Gastrocnemius medialis (tissue), 4 donors: Measurements from ENCODE around the gene SLC9A5. TPM values are rescaled to one million over a fixed set of nuclear protein-coding genes. Genes with fewer than 3 reads are reported as not detected.

Experiments
- ATAC-seq, 2 donors: fragments of 150-250 bp; one replicate each; pipeline ENCODE4 v1.9.1; 2016
- DNase-seq, 2 donors: peaks; one replicate each; pipeline ENCODE4 v3.0.0-alpha.2; 2019
- H3K27ac ChIP-seq, 4 donors: fragments of 200-600 bp; sonication (generic); 1 replicate in 1 of 4; 2 replicates in 3 of 4; pipeline ENCODE4 v1.5.1; 2016 to 2018; ENCODE audit warnings: mild to moderate bottlenecking in 2 of 4, moderate library complexity in 1 of 4
- H3K27me3 ChIP-seq, 3 donors: fragments of 200-600 bp; sonication (generic) in 2 of 3; 1 replicate in 1 of 3; 2 replicates in 2 of 3; pipeline versions ENCODE4 v1.5.1 to v1.6.0; 2016 to 2019; ENCODE audit warnings: mild to moderate bottlenecking in 1 of 3, moderate library complexity in 1 of 3
- H3K36me3 ChIP-seq, 2 donors: fragments of 200-600 bp; sonication (generic) in 1 of 2; one replicate each; pipeline ENCODE4 v1.5.1; 2017 to 2018
- H3K4me1 ChIP-seq, 2 donors: fragments of 200-600 bp; sonication (generic) in 1 of 2; one replicate each; pipeline ENCODE4 v1.5.1; 2016 to 2017; ENCODE audit warnings: mild to moderate bottlenecking in 2 of 2
- H3K4me3 ChIP-seq, 4 donors: fragments of 200-600 bp; sonication (generic) in 3 of 4; 1 replicate in 1 of 4; 2 replicates in 3 of 4; pipeline ENCODE4 v1.5.1; 2016 to 2019; ENCODE audit warnings: mild to moderate bottlenecking in 2 of 4
- H3K9me3 ChIP-seq, 3 donors: fragments of 200-600 bp; sonication (generic) in 2 of 3; 1 replicate in 1 of 3; 2 replicates in 2 of 3; pipeline ENCODE4 v1.5.1; 2016 to 2019
- POLR2A ChIP-seq, 2 donors: fragments of 450-650 bp; IDR thresholded peaks; one replicate each; pipeline ENCODE4 v1.6.1; 2017; ENCODE audit warnings: antibody characterized with exemption in 2 of 2, mild to moderate bottlenecking in 2 of 2, moderate library complexity in 2 of 2
- in situ Hi-C, 4 donors: fragments of 200-750 bp; cut with MboI; loops; one replicate each; pipeline versions ENCODE4 v1.15.0 to v1.8.0; 2017; ENCODE audit warnings: low sequenced_read_pairs in 4 of 4
- intact Hi-C: fragments of 100-400 bp; cut with DNase I; formaldehyde crosslinking; loops from one replicate; pipeline ENCODE4 v1.15.1; 2023; ENCODE audit warnings: low total_unique reads
- total RNA-seq, 4 donors: library from RNA; depleted of rRNA; stranded (reverse); fragments of >200 nt; gene quantifications; one replicate each; pipeline versions ENCODE4 v1.1.0 to v1.2.3, GENCODE V29; 2016
- TF ChIP-seq, protein P1 (sequence below), 5 experiments: fragments of 450-650 bp in 3 of 5; fragments of 200-600 bp in 2 of 5; sonication (generic) in 2 of 5; IDR thresholded peaks in 4 of 5; conservative IDR thresholded peaks in 1 of 5; 1 replicate in 4 of 5; 2 replicates in 1 of 5; pipeline ENCODE4 v1.5.1; 2016 to 2019; ENCODE audit warnings: antibody characterized with exemption in 5 of 5, mild to moderate bottlenecking in 3 of 5, moderate library complexity in 3 of 5

The SLC9A5 gene
- total RNA-seq, 4 donors from 2014 or later, result 0.61 to 2.0 (median 1.2) TPM

DNA sequence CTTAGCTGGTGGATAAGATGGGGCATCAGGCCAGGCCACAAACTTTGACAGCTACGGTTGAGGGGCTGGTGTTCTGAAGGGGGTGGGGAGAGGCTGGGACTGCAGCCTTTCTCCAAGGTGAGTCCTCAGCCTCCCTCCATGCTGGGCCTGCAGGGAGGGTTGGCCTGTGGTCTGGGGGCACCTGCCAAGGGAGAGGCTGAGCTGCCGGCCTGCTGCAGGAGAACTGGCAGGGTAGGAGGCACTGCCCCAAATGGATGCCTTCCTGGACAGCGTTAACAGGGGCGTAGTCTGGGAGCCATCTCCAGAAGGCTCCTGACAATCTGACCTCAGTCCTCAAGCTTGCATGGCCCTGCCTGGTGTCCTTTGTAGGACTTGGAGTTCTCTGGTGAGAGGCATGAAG is 44.7 kb upstream of the SLC9A5 start:
- in situ Hi-C loops (no loop called here), intact Hi-C loops (no loop called here)
- peaks cover 12 to 20% of the 10 kb centered on the region in 2 donors for H3K4me1 ChIP-seq
- no peak for DNase-seq
- no peak overlapping the region for H3K4me3 ChIP-seq
- H3K27me3 ChIP-seq, result no peaks in the 10 kb centered on the region
- H3K27ac ChIP-seq, result no peak overlapping the region
- peaks cover 0 to 19% of the 10 kb centered on the region in 2 donors for H3K36me3 ChIP-seq
- no peaks in the 10 kb centered on the region for H3K9me3 ChIP-seq
- TF ChIP-seq, protein P1, sequence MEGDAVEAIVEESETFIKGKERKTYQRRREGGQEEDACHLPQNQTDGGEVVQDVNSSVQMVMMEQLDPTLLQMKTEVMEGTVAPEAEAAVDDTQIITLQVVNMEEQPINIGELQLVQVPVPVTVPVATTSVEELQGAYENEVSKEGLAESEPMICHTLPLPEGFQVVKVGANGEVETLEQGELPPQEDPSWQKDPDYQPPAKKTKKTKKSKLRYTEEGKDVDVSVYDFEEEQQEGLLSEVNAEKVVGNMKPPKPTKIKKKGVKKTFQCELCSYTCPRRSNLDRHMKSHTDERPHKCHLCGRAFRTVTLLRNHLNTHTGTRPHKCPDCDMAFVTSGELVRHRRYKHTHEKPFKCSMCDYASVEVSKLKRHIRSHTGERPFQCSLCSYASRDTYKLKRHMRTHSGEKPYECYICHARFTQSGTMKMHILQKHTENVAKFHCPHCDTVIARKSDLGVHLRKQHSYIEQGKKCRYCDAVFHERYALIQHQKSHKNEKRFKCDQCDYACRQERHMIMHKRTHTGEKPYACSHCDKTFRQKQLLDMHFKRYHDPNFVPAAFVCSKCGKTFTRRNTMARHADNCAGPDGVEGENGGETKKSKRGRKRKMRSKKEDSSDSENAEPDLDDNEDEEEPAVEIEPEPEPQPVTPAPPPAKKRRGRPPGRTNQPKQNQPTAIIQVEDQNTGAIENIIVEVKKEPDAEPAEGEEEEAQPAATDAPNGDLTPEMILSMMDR (IDR thresholded peaks at IDR 0.05 in 4 of 5, conservative IDR thresholded peaks at IDR 0.05 in 1 of 5), result no peak
- TF ChIP-seq POLR2A (IDR thresholded peaks at IDR 0.05), result no peak
- no peak for ATAC-seq

DNA sequence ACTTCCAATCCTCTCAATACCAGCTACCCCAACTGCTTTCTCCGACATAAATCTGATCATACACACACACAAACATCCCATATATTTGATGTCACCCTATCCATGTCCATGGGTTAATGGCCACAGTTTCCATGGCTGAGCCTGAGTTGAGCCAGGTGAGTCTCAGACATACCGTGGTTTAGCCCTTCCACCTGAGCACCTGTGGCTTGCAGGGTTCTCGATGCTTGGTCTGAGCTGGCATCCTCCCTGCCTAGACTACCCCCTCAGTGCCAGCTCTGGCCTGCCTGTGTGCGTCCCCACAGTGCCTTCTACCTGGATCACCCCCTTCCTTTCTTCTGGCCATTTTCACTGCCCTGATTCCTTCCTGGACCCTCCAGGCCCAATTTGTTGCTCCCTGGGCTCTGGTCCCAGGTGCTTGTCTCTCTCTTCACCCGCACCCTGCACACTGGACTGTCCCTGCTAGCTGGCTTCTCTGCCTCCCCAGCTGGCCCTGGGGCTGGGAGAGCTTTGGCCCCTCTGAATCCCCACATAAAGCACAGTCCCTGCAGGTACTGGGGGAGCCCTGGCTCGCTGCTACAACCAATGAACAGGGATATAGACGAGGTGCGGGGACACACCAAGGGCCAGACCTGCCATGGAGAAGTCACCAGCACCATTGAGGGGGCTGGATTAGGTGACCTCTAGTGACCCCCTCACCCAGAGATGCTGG is 42.5 kb upstream of the SLC9A5 start:
- H3K27me3 ChIP-seq, result no peaks in the 10 kb centered on the region
- no peaks in the 10 kb centered on the region for H3K9me3 ChIP-seq
- in situ Hi-C loops (no loop called here), intact Hi-C loops (no loop called here)
- no peak overlapping the region for H3K4me3 ChIP-seq
- DNase-seq, result no peak
- TF ChIP-seq, protein P1 (IDR thresholded peaks at IDR 0.05 in 4 of 5, conservative IDR thresholded peaks at IDR 0.05 in 1 of 5), result no peak
- TF ChIP-seq POLR2A (IDR thresholded peaks at IDR 0.05), result no peak
- H3K36me3 ChIP-seq, result peaks cover 0 to 19% of the 10 kb centered on the region in 2 donors
- peaks cover 23 to 24% of the 10 kb centered on the region in 2 donors for H3K4me1 ChIP-seq
- ATAC-seq, result no peak
- H3K27ac ChIP-seq, result no peak overlapping the region

DNA sequence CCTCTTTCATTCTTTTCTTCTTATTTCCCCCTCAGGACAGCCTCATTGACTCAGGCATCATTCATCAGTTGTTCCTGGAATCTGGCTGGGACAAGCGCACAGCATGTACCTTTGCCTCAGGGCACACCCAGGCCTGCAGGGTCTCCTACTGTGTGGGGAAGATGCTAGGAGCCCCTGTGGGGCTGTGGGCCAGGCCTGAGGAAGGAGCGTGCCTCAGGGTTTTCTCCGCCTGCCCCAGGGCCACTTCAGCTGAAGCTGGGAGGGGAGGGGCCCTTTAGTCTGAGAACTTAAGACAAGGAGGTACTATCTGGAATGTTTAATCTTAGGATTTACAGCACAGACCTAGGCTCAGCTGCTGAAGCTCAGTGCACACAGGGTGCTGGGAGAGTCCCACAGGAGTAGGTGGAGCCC is 41.9 kb upstream of the SLC9A5 start:
- Histone ChIP-seq H3K27me3 (no peaks in the 10 kb centered on the region), H3K4me3 (no peak overlapping the region), H3K9me3 (no peaks in the 10 kb centered on the region), H3K4me1 (peaks cover 23 to 24% of the 10 kb centered on the region in 2 donors), H3K27ac (peak overlapping the region; percentile 53 to 83 (median 70)), H3K36me3 (peaks cover 0 to 16% of the 10 kb centered on the region in 2 donors)
- ATAC-seq (no peak), DNase-seq (no peak)
- intact Hi-C loops, result no loop called here
- no peak for TF ChIP-seq POLR2A (IDR thresholded peaks at IDR 0.05)
- TF ChIP-seq, protein P1 (IDR thresholded peaks at IDR 0.05 in 4 of 5, conservative IDR thresholded peaks at IDR 0.05 in 1 of 5), result no peak
- in situ Hi-C loops, result no loop called here

DNA sequence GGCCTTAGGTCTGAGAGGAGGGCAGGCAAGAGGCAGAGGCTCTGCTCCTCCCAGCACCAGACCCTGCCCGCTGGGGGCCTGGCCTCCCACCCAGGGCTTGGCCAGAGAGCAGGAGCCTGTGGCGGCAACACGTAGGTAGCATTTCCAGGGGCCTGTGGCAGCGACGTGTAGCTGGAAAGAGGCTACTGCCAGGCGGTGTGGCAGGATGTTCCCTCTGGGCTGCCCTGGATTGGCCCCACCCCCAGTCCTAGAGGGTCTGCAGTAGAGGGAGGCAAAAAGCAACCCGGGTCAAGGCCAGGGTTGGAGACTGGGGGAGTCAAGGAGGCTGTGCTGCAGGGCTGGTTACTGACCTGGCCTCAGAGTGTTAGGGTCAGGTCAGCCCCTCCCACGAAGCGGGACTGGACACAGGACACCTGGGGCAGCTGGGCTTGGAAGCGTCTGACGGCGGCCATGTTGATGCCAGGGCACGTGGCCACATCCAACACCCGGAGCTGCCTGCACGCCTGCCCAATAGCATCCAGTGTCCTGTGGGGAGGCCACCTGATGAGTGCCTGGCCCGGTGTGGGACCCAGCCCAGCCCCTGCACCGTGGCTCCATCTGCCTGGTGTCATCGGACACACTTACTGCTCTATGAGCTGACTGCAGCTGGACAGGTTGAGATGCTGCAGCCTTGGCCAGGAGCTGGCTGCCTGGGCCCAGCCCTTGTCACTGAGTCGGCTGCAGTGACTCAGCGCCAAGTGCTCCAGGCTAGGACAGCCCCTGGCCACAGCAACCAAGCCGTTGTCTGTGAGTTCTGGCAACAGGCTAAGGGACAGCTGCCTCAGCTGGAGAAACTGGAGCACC is 41.3 kb upstream of the SLC9A5 start:
- Histone ChIP-seq H3K27me3 (no peaks in the 10 kb centered on the region), H3K4me3 (no peak overlapping the region), H3K36me3 (peaks cover 0 to 10% of the 10 kb centered on the region in 2 donors), H3K27ac (peak overlapping the region; percentile 53 to 83 (median 70)), H3K9me3 (no peaks in the 10 kb centered on the region), H3K4me1 (peaks cover 23 to 24% of the 10 kb centered on the region in 2 donors)
- ATAC-seq (peak; percentile 87 to 89), DNase-seq (peak; percentile 74 to 89)
- intact Hi-C loops (no loop called here), in situ Hi-C loops (no loop called here)
- TF ChIP-seq, protein P1 (IDR thresholded peaks at IDR 0.05 in 4 of 5, conservative IDR thresholded peaks at IDR 0.05 in 1 of 5), result no peak
- no peak for TF ChIP-seq POLR2A (IDR thresholded peaks at IDR 0.05)
